Ectodermal cell (in vitro differentiated cells): ENCODE measurements around the gene PPARD.

ENCODE experiments used
- H3K27ac ChIP-seq: 2 replicates; pipeline ENCODE4 v1.7.0; 2013; ENCODE audit warnings: mild to moderate bottlenecking, low read depth, low read length; ENCODE audit not compliant: insufficient read depth, poor library complexity, severe bottlenecking
- H3K27me3 ChIP-seq: 2 replicates; pipeline ENCODE4 v1.7.0; 2013; ENCODE audit warnings: mild to moderate bottlenecking, low read length; ENCODE audit not compliant: insufficient read depth, control insufficient read depth, poor library complexity, severe bottlenecking
- H3K36me3 ChIP-seq: one replicate; pipeline ENCODE4 v1.7.0; 2013; ENCODE audit warnings: low read length; ENCODE audit not compliant: control insufficient read depth, insufficient read depth
- H3K4me1 ChIP-seq: one replicate; pipeline ENCODE4 v1.7.0; 2013; ENCODE audit warnings: low read length; ENCODE audit not compliant: control insufficient read depth, insufficient read depth
- H3K4me3 ChIP-seq: 2 replicates; pipeline ENCODE4 v1.7.0; 2013; ENCODE audit warnings: low read depth, low read length, control low read depth; ENCODE audit not compliant: insufficient read depth
- H3K9me3 ChIP-seq: 2 replicates; pipeline ENCODE4 v1.7.0; 2013; ENCODE audit warnings: mild to moderate bottlenecking, low read length, moderate library complexity; ENCODE audit not compliant: control insufficient read depth
- WGBS, 2 experiments: methylation state at CpG; one replicate each; pipeline ENCODE4 v1.1.7; 2013; ENCODE audit warnings: missing lambda C conversion rate in 2 of 2; 5-methylcytosine and 5-hydroxymethylcytosine counted together

The PPARD gene

DNA sequence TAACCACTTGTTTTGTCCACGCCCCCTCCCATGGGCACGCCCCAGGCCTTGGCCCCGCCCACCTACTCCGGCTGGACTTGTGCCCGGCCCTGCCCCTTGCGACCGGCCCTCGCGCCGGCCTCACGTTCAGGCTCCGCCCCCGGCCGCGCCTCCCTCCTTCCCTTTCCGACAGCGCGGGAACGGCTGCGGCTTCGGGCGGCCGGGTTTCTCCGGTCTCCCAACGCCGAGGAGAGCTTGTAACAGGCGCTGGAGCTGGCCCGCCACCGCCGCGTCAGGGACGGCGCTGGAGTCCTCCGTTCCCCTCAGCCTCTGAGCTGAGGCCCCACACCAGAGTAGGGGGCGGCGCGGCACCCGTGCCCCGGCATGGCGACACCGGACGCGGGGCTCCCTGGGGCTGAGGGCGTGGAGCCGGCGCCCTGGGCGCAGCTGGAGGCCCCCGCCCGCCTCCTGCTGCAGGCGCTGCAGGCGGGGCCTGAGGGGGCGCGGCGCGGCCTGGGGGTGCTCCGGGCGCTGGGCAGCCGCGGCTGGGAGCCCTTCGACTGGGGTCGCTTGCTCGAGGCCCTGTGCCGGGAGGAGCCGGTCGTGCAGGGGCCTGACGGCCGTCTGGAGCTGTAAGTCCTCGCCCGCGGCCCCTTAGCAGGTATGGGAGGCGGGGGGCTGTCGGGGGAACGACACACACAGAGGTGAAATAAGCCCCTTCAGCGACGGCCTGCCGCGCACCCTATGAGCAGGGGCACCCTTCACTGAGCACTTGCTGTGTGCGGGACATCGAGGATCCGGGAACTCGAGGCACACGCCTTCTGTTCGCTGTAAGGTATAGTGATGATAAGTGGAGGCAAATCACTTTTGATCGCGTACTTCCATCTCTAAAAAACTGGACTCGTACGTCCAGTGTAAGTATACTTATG, 110.1 kb downstream of the PPARD start, which contains the start of gene FANCE:
Gene FANCE, plus strand, starts transcription at position 156 of the 908 bp plus-strand sequence. Its CDS starts 208 bp downstream, at position 364.
- peaks cover 25% of the 10 kb centered on the region for H3K27me3 ChIP-seq
- H3K36me3 ChIP-seq = peaks cover 4% of the 10 kb centered on the region
- peak within 1 kb of the TSS; percentile 70 for H3K4me3 ChIP-seq
- no peak within 1 kb of the TSS for H3K27ac ChIP-seq
- peaks cover 21% of the 10 kb centered on the region for H3K4me1 ChIP-seq
- WGBS, 2 experiments = 2% methylated on average over 85 to 87 of the region's 87 CpGs
- no peaks in the 10 kb centered on the region for H3K9me3 ChIP-seq

DNA sequence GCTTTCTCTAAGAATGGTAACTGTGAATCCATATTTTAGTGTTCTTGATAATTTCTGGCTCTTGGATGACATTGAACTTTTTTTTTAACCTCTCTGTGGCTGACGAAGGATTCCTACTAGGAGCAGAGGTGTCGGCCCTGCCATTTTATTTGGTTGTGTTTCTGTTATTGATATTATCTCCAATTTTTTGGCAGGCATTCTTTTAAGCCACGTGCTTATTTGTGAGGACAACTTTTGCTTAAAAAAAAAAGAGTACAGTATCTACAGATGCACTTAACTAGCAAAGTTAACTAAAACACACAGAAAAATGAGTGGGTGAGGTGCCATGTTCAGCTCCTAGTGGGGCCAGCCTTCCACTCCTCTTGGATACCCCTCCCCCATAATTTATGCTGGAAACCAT, 110.9 kb downstream of the PPARD start:
- 81 to 82% methylated on average over 3 of the region's 3 CpGs for WGBS, 2 experiments
- Histone ChIP-seq H3K4me1 (peaks cover 21% of the 10 kb centered on the region), H3K36me3 (peaks cover 4% of the 10 kb centered on the region), H3K27me3 (peaks cover 25% of the 10 kb centered on the region), H3K27ac (no peak overlapping the region), H3K4me3 (peak overlapping the region; percentile 70), H3K9me3 (no peaks in the 10 kb centered on the region)

DNA sequence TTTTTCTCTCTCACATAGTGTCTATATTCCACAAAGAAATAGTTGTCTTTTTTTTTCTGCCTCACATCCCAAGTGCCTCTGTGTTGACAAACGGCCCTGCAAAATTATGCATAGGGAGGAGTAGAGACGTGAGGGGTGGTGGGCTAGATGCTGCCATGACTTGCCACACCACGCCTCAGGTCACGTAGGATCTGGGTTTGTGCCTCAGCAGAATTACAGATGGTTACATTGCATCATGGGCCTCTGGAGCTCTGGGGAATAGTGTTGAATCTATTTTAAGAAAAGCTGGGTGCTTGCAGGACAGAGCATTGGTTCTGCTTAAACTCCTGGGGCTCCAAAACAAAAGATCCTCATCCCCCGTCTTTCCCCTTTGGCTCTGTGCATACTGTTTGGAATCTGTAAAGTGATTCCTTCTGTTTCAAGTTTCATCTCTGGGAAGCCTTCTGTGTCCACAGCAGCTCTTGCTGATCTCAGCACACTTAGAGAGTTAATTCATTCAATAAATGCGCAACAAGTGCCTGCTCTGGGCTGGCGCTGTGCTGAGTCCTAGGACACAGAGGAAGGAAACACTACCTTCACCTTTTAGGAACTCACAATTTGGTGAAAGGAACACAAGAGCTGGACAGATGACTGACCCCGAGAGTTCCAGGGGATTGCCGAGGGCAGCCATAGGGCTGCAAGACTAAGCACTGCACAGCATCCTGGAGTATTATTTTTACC, 112.2 kb downstream of the PPARD start:
- H3K4me3 ChIP-seq = no peak overlapping the region
- no peak overlapping the region for H3K27ac ChIP-seq
- H3K9me3 ChIP-seq = no peaks in the 10 kb centered on the region
- peaks cover 4% of the 10 kb centered on the region for H3K36me3 ChIP-seq
- H3K4me1 ChIP-seq = peaks cover 21% of the 10 kb centered on the region
- 69 to 71% methylated on average over 9 of the region's 9 CpGs for WGBS, 2 experiments
- H3K27me3 ChIP-seq = peaks cover 24% of the 10 kb centered on the region

DNA sequence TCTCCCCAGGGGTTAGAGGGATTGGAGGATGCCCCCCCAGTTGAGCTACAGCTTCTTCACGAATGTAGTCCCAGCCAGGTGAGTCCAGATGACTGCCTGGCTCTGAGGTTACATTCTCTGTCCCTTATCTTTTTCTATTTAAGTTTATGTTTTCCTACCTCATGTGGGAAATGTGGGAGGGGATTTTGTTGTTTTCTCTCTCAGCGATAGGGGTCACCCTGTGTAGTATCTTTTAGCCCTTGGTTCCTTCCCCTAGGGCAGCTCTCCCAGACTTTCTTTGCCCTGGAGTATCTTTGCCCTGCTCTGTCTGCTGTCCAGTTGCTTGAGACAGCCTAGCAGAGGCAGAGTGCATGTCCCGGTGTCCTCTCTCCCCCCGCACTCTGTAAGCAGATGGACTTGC, 115.5 kb downstream of the PPARD start:
- peaks cover 21% of the 10 kb centered on the region for H3K4me1 ChIP-seq
- H3K36me3 ChIP-seq = peaks cover 12% of the 10 kb centered on the region
- WGBS, 2 experiments = 82 to 84% methylated on average over 4 of the region's 4 CpGs
- peaks cover 6% of the 10 kb centered on the region for H3K27me3 ChIP-seq
- H3K9me3 ChIP-seq = no peaks in the 10 kb centered on the region
- no peak overlapping the region for H3K27ac ChIP-seq
- no peak overlapping the region for H3K4me3 ChIP-seq

DNA sequence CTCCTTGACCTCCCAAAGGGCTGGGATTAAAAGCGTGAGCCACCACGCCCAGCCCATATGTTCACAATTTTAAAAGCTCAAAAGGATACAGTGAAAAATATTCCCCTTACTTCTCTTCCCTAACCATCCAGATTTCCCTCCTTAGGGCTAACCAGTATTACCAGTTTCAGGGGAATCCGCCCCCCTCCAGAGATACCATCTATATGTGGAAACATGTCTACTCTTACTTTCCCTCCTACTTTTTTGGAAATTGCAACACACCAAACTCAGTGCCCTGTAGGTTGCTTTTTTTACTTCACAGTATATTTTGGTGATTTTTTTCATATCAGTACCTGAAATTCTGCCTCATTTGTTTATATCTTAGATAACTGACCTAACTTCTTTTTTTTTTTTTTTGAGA, 118.9 kb downstream of the PPARD start:
- no peaks in the 10 kb centered on the region for H3K4me1 ChIP-seq
- no peaks in the 10 kb centered on the region for H3K9me3 ChIP-seq
- H3K36me3 ChIP-seq = peaks cover 16% of the 10 kb centered on the region
- H3K27me3 ChIP-seq = no peaks in the 10 kb centered on the region
- H3K4me3 ChIP-seq = no peak overlapping the region
- WGBS, 2 experiments = 77 to 78% methylated on average over 3 of the region's 3 CpGs
- no peak overlapping the region for H3K27ac ChIP-seq

DNA sequence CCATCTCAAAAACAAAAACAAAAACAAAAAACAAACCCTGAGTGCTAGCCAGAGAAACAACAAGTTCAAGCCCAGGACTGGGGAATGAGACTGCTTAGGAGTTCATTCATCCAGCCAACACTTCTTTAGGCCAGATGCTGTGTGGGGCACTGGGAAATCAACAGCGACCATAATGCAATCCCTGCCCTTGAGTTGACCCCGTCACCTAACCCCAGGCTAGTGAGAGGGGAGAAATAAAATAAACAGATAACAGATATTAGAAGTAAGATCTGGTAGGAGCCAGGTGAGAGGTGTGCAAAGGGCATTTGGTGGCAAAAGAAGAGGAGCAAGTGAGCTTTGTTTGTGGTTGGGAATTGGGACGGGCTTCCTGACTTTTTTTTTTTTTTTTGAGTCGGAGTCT, 120.9 kb downstream of the PPARD start:
- Histone ChIP-seq H3K4me3 (no peak overlapping the region), H3K27ac (no peak overlapping the region), H3K36me3 (peaks cover 17% of the 10 kb centered on the region), H3K9me3 (no peaks in the 10 kb centered on the region), H3K4me1 (no peaks in the 10 kb centered on the region), H3K27me3 (peaks cover 4% of the 10 kb centered on the region)
- 97 to 98% methylated on average over 4 of the region's 4 CpGs for WGBS, 2 experiments

DNA sequence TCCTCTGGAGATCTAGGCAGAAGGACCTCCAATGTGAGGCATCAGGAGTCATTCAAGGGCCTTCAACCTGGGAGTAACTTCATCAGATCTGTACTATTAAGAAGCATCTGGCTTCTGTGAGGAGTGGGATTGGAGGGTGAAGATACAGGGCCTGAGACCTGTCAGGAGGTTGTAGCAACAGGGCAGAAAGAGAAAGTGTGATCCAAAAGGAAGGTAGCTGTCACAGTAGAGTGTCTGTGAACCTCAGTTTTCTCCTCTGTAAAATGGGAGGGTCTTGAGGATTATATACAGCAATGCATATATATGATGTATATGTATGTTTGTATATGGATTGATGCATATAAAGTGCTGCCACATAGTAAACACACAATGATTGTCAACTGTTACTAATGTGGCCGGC, 123.3 kb downstream of the PPARD start:
- Histone ChIP-seq H3K9me3 (no peaks in the 10 kb centered on the region), H3K36me3 (peaks cover 15% of the 10 kb centered on the region), H3K27ac (no peak overlapping the region), H3K27me3 (peaks cover 4% of the 10 kb centered on the region), H3K4me1 (peaks cover 9% of the 10 kb centered on the region), H3K4me3 (no peak overlapping the region)
- whole genome bisulfite sequencing, 2 experiments = 100% methylated on average over 1 of the region's 1 CpG

DNA sequence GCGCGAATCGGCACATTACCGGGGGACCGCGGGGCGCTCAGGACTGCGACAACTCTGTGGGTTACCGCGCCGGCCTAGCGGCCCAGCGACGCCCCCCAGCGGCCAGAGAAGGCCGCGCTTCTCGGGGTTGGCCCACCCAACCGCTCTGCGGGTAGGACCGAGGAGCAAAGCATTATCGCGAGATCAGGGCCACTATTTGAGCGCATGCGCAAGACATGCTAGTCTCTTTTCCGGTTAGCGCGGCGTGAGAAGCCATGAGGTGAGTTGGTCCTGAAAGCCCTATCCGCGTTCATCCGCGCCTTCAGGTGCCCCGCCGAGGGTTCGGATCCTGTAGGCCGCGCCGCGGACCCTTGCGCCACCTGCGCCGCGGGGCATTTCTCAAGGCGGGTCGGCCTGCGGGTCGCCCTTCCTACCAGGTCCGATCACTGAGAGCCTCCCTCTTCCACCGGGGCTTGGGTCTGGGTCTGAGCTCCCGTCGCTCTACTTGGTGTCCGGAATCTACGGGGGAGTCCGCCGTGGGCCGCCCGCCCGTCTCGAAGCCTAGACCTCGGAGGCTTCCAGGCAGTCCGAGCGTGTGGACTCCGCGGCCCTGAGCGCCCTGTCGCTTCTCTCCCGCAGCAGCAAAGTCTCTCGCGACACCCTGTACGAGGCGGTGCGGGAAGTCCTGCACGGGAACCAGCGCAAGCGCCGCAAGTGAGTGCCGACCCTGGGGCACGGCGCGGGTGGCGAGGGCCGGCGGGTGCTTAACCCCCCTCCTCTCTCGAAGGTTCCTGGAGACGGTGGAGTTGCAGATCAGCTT, 126.0 kb downstream of the PPARD start, which contains the start of gene RPL10A:
Gene RPL10A, plus strand, starts transcription at position 221 of the 799 bp plus-strand sequence. Its CDS starts 34 bp downstream, at position 255.
- Histone ChIP-seq H3K4me1 (peaks cover 11% of the 10 kb centered on the region), H3K9me3 (no peaks in the 10 kb centered on the region), H3K36me3 (peaks cover 23% of the 10 kb centered on the region), H3K27ac (peak within 1 kb of the TSS; percentile 95), H3K27me3 (peaks cover 4% of the 10 kb centered on the region), H3K4me3 (peak within 1 kb of the TSS; percentile 99)
- 0% methylated on average over 86 of the region's 86 CpGs for WGBS, 2 experiments

DNA sequence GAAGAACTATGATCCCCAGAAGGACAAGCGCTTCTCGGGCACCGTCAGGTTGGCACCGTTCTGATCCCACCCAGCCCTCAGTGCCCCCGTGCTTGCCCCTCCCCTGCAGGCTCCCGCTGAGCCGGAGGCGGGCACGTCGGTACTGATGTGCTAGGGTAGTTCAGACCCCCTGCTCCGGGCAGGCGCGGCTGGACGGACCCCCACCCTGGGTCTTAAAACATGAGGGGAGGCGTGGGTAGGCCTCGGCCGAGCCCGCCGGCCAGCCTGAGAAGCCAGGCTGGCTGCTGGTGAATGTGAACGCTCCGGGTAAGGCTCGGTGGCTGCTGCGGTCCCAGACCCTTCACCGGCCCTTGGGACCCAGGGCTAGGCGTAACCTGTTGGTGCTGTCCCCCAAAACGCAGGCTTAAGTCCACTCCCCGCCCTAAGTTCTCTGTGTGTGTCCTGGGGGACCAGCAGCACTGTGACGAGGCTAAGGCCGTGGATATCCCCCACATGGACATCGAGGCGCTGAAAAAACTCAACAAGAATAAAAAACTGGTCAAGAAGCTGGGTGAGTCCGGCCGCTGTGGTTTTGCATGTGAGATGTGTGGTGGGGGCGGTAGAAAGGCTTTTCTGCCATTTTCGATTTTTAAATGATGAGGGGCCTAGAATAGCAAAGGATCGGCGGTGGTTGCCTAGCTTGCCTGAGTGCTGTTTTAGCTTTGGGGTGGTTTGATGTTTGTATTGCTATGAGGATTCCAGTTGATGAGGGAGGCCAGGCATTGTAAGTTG, 126.8 kb downstream of the PPARD start:
- H3K36me3 ChIP-seq = peaks cover 23% of the 10 kb centered on the region
- H3K9me3 ChIP-seq = no peaks in the 10 kb centered on the region
- H3K4me3 ChIP-seq = peak overlapping the region; percentile 99
- H3K27ac ChIP-seq = peak overlapping the region; percentile 95
- H3K27me3 ChIP-seq = peaks cover 4% of the 10 kb centered on the region
- WGBS, 2 experiments = 1 to 2% methylated on average over 37 of the region's 37 CpGs
- peaks cover 11% of the 10 kb centered on the region for H3K4me1 ChIP-seq
